Islet precursor cell (in vitro differentiated cells): ENCODE results near the gene ADAMTS7.
A peak's percentile ranks its signal among the peaks of the same experiment; 100 is the strongest.
"Not testable (repeated sequence)": the region's sequence is repeated elsewhere in the genome, so short reads cannot be mapped to it uniquely, and the experiment has no call there.

Source experiments
- DNase-seq: peaks from one replicate; pipeline ENCODE4 v3.0.0-alpha.2; 2018

ADAMTS7 gene, protein sequence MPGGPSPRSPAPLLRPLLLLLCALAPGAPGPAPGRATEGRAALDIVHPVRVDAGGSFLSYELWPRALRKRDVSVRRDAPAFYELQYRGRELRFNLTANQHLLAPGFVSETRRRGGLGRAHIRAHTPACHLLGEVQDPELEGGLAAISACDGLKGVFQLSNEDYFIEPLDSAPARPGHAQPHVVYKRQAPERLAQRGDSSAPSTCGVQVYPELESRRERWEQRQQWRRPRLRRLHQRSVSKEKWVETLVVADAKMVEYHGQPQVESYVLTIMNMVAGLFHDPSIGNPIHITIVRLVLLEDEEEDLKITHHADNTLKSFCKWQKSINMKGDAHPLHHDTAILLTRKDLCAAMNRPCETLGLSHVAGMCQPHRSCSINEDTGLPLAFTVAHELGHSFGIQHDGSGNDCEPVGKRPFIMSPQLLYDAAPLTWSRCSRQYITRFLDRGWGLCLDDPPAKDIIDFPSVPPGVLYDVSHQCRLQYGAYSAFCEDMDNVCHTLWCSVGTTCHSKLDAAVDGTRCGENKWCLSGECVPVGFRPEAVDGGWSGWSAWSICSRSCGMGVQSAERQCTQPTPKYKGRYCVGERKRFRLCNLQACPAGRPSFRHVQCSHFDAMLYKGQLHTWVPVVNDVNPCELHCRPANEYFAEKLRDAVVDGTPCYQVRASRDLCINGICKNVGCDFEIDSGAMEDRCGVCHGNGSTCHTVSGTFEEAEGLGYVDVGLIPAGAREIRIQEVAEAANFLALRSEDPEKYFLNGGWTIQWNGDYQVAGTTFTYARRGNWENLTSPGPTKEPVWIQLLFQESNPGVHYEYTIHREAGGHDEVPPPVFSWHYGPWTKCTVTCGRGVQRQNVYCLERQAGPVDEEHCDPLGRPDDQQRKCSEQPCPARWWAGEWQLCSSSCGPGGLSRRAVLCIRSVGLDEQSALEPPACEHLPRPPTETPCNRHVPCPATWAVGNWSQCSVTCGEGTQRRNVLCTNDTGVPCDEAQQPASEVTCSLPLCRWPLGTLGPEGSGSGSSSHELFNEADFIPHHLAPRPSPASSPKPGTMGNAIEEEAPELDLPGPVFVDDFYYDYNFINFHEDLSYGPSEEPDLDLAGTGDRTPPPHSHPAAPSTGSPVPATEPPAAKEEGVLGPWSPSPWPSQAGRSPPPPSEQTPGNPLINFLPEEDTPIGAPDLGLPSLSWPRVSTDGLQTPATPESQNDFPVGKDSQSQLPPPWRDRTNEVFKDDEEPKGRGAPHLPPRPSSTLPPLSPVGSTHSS (N-terminal part only)

DNA sequence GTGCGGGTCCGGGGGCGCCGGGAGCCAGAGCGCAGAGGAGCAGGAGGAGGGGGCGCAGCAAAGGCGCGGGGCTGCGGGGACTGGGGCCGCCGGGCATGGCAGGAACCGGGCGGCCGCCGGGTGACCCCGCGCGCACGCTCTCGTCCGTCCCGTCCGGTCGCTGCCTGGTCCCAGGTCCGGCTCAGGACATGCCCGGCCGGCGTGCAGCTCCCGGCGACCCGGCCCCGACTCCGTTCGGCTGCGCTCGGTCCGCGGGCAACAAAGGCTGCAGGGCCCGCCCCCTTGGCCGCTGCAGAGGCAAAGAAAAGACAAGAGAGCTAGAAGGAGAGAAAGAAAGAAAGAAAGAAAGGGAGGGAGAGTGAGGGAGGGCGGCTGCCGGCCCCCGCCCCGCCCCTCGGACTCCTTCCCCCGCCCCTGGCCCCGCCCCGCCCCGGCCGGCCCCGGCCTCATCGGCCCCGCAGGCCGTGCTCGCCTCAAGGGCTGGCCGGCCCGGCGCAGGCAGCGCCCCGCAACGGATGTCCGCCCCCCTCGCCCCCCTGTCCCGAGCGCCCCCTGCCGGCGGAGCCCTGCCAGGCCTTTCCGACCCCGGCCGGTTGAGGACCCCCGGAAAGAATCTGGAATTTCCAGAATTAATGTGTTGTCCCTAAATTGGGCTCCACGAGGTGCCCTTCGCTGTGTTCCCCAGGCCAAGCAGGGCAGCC, at the start of gene ADAMTS7:
Gene ADAMTS7 (minus strand): TSS at position 341 of the 701 bp plus-strand sequence. CDS start 244 bp downstream, at position 97.
- peak; percentile 86 for DNase-seq

DNA sequence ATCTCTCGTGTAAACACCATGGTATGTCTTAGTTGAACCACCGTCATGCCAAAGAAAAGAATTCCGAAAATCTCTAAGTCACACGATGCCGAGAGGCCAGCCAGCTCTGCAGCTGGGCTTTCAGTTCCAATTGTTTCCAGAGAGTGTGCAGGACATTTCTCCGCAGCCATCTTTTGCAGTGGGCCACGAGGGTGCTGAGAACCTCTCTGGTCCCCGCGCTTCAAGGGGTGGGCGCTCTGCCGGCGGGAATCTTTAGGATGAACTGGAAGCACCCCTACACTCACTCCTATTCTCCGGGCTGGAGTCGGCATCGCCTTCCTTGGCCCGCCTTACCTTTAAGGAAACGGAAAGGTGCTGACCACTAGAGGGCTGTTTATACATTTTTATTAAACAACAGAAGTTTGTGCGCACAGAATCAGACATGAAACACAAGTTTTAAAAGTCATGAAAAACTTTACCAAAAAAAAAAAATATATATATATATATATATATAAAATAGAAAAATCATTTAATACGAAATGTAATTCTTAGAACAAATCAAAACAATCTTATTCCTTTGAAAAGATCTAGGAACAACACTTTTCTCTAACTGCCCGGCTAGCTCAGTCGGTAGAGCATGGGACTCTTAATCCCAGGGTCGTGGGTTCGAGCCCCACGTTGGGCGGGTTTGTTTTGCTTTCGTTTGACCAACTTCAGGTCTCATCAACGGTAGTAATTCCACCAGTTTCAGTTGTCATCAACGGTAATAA, 48.9 kb upstream of the ADAMTS7 start:
- DNase-seq = peak; percentile 88

DNA sequence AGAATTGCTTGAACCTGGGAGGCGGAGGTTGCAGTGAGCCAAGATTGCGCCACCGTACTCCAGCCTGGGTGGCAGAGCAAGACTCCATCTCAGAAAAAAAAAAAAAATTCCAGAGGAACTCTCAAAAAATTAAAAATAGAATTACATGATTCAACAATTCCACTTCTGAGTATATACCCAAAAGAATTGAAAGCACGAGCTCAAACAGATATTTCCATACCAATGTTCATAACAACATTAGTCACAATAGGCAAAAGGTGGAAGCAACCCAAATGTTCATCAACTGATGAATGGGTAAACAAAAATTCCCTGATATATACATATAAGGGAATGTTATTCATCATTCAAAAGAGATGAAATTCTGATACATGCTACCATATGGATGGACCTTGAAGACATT, 44.5 kb upstream of the ADAMTS7 start:
- DNase-seq = no peak

DNA sequence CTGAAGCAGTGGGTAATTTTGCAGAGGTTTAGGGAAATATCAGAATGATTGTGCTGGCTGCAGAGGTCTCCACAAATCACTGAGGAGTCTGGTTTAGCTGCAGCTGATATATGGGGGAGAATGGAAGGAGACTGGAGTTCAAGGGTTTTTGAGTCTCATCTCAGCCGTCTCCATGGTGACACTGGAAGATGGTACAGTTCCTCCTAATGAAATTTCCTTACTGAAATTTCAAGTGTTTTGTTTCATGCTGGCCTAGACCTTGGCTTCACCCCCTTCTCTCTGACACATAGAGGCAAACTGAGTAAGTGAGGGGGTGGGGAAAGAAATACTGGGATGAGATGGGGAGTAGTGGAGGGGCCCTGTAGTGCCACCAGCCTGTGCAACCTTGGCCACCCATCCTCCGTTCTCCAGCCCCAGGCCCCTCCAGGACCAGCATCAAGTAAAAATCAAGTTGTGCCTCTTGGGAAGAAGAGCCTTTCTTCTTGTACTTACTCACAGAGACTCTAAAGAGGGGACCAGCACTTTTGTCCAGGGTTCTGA, 43.6 kb upstream of the ADAMTS7 start:
- DNase-seq = no peak

DNA sequence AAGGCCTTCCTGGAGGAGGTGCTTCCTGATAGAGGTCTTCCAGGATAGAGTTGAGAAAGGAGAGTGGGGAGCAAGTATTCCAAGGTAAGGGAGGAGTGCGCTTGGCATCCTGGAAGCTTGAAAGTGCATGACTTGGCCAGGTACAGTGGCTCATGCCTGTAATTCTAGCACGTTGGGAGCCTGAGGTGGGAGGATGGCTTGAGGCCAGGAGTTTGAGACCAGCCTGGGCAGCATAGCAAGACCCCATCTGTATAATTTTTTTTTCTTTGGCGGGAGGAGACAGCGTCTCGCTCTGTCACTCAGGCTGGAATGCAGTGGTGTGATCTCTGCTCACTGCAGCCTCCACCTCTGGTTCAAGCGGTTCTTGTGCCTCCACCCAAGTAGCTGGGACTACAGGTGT, 42.2 kb upstream of the ADAMTS7 start:
- DNase-seq = no peak

DNA sequence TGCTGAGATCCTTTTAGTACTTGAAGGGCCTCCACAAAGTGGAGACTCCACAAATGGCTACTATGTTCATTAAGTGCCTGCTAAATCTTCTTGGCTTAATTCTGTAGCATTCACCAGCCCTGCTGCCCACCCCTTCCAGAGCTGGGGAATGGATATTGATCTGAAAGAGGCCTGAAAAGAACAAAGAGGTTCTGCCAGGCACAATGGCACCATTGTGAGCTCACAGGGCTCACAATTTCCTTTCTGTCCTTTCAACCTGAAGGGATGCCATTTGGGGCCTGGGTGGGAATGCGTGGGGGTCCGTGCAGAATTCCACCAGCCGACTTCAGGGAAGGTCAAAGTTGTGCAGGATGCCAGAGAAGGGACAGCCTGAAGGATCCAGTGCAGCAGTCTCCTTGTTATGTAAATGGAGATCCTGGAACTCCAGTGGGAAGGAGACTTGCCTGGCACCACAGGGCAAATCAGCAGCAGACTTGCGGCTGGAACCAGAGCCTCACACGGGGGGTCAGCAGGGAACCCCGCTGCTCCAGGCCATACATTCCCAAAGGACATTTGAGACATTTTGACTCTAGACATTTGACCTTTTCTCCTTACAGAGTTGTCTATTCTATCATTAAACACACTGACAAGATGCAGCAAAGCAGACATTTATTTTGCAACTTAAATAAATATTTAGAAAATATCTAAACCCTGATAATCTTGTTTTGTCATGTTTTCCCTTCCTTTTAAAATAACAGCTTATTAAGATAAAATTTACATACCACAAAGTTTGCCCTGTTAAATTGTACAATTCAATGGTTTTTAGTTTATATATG, 39.9 kb upstream of the ADAMTS7 start:
- DNase-seq = peak; percentile 76

DNA sequence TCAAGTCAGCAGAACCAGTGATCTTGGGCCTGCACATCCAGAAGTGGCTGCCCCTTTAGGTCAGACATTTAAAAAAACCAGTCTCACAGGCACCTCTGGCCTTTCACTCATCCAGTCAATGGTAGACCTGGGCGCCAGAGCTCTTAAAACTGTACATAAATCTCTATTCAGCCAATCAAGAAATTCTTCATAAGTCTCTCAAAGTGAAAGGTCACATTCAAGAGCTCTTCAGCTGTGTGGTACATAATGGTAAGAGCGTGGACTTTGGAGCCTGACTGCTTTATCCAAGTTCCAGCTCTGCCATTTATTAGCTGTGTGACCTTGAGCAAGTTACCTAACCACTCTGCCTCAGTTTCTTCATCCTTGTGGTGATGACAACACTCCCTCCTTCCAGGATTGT, 39.1 kb upstream of the ADAMTS7 start:
- no peak for DNase-seq

DNA sequence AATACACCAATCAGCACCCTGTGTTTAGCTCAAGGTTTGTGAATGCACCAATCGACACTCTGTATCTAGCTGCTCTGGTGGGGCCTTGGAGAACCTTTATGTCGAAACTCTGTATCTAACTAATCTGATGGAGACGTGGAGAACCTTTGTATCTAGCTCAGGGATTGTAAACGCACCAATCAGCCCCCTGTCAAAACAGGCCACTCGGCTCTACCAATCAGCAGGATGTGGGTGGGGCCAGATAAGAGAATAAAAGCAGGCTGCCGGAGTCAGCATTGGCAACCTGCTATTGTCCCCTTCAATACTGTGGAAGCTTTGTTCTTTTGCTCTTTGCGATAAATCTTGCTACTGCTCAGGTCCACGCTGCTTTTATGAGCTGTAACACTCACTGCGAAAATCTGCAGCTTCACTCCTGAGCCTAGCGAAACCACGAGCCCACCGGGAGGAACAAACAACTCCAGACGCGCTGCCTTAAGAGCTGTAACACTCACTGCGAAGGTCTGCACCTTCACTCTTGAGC, 36.2 kb upstream of the ADAMTS7 start:
- DNase-seq = not testable (repeated sequence)

DNA sequence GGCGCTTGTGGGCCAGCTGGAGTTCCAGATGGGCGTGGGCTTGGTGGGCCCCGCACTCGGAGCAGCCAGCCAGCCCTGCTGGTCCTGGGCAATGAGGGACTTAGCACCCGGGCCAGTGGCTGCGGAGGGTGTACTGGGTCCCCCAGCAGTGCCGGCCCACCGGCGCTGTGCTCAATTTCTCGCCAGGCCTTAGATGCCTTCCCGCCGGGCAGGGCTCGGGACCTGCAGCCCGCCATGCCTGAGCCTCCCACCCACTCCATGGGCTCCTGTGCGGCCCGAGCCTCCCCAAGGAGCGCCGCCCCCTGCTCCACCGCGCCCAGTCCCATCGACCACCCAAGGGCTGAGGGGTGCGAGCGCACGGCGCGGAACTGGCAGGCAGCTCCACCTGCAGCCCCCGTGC, 35.6 kb upstream of the ADAMTS7 start:
- not testable (repeated sequence) for DNase-seq

DNA sequence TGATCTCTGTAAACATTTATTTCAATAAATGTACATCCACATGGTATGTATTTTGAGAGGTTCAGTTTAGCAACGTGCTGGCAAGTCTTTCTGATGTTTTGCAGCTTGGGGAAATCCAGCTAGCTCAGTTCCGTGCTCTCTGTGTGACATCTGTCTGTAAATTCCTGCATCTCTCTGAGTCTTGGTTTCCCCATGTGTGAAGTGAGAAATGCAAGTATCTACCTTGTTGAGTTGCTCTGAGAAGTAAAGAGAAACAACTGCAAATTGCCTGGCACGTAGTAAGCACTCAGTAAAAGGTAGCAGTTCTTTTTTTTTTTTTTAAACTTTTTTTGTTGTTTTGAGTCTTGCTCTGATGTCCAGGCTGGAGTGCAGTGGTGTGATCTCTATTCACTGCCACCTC, 31.3 kb upstream of the ADAMTS7 start:
- no peak for DNase-seq

DNA sequence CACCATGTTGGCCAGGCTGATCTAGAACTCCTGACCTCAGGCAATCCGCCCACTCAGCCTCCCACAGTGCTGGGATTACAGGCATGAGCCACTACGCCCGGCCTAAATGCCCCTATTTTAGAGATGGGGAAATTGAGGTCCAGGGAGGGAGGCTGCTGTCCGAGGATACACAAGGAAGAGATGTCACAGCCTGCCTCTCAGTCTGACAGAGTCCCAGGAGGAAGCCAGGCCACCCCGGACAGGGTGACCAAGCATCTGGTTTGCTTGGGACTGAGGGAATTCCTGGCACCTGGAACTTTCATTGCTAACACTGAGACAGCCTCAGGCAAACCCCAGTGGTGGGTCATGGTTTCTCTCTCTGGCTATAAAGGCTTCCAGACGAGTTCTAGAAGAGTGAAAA, 30.6 kb upstream of the ADAMTS7 start:
- DNase-seq = no peak

DNA sequence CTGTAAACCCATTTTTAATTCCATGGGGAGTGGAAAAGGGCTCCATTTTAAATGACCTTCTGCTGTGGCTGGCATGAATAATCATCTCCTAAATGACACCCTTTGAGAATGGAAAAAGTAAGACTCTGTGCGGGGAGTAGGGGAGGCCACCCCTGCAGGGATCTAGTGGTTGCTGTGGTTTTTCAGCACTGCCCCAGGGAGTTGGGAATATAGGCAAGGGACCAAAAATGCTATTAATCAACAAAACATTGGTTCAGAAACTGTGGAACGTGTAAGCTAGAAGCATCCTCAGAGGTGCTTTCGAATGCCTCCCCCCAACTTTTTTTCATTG, 30.1 kb upstream of the ADAMTS7 start:
- no peak for DNase-seq

DNA sequence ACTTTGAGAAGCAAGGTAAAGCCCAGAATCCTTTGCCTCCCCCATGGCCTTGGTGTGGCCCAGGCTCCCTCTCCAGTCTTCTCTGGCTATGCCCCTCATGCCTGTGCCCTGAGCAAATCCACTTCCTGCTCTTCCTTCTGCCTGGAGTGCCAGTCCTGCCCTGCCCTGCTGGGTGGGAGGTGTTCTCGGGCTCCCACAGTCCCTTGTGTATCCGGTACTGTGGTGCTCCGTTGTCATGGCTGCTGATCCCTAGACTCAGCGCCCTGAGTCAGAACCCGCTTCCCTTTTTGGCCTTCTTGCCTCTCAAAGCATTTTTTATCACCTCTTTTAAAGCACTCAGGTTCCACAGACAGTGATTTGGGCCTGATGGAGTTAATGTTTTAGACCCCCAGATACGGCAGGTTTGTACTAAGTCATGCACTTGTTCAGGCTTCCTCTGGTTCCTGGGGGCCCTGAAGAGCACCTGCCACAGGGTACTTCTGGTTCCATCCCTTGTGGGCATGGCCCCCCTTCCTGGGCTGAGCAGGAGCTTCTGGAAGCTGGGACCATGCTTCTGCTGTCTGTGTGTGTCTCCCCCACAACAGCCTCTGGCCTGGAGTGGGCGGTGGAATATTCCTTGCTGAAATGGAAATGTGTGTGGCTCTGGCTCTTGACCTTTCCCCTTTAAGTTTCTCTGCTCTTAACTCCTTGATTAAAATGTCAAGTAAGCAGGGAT, 29.6 kb upstream of the ADAMTS7 start:
- no peak for DNase-seq

DNA sequence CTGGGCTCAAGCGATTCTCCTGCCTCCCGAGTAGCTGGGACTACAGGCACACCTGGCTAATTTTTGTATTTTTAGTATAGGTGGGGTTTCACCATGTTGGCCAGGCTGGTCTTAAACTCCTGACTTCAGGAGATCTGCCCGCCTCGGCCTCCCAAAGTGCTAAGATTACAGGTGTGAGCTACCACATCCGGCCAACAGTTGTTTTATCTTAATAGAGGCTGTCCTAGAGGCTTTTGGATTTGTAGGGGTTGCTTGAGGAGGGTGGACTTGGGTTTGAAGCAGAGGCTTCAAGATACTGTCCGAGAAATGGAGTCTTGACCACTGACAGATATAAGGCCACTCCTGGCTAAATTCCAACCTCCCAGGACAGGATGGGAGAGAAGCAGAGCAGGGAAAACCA, 27.9 kb upstream of the ADAMTS7 start:
- DNase-seq = not testable (repeated sequence)

DNA sequence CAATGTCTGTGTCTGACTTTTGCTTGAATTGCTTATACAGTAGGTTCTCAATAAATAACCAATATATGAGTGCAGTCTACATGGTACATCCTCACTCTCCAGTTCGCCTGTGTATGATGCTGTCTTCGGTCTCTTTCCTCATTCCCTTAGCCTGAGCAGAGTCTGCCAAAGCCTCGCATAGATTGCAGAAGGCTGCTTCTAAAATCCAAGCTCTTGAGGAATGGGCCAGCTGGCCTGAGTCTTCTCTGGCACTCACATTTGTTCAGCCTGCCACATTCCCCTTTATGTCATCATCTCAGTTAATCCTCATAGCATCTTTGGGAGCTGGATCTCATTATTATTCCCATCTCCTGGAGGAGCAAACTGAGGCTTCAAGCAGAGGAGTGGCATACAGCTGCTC, 27.2 kb upstream of the ADAMTS7 start:
- DNase-seq = no peak

DNA sequence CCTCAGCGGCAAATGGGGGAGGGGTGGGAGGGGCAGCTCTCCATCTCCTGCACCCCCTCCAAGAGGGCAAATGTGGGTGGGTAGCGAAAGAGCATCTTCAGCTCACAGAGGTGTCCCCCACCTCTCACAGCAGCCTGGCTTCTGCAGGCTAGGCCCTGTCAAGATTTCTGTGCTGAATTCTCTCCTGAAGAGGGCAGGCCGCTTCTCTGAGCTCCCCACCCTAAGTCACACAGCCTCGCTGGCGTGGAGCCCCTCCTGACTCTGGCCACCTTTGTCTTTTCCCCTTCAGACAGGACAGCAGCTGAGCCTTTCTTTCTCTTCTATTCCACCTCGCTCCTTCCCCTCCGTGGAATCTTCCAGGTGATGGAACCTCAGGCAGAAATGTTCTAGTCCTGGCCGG, 26.3 kb upstream of the ADAMTS7 start:
- DNase-seq = no peak

DNA sequence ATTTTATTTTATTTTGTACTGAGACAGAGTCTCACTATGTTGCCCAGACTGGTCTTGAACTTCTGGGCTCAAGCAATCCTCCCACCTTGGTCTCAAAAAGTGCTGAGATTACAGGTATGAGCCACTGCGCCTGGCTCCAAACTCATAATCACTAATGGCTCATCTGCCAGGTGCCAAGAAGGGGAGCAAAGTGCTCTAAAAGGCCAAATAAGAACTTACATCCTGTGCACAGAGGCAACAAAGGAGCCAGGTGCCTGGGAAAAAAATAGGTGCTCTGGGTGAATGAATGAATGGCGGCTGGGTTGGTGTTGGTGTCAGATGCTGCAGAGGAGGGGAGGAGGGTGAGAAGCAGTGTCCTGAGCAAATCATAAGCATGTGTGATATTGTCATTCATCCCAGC, 25.9 kb upstream of the ADAMTS7 start:
- no peak for DNase-seq

DNA sequence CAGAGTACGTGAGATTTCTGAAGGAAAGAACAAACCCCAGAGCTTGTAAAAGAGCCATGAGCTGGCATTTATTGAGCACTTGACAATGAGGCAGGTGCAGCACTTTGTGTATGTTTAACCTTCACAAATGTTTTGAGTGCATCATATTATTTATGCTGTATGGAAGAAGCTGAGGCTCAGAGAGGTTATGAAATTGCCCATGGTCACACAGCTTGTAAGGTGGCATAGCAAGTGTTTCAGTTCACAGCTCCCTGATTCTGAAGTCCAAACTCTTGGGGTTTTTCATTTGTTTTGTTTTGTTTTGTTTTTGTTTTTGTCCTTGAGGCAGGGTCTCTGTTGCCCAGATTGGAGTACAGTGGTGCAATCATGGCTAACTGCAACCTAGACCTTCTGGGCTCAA, 25.1 kb upstream of the ADAMTS7 start:
- DNase-seq = no peak
